Measurements from ENCODE around the gene SCUBE3. TPM values are rescaled to one million over a fixed set of nuclear protein-coding genes. Genes with fewer than 3 reads are reported as not detected.

The SCUBE3 gene
- total RNA-seq, 4 donors from 2014 or later = 0.37 to 0.68 (median 0.52) TPM

- intact Hi-C loops (cut with DNase I; ENCODE audit: low total_unique reads) = no loop called here
- Histone ChIP-seq H3K4me1 (peaks cover 5 to 23% (median 13%) of the 10 kb centered on the region in 4 donors), H3K9me3 (no peaks in the 10 kb centered on the region), H3K27me3 (peaks cover 77% of the 10 kb centered on the region), H3K36me3 (no peaks in the 10 kb centered on the region), H3K27ac (no peak overlapping the region), H3K4me3 (no peak overlapping the region)
- no peak for DNase-seq
- in situ Hi-C loops (cut with MboI; ENCODE audit: low pct_ligation_motif_present in 1 of 4, low pct_unique_long_range_greater_than_20kb in 1 of 4, low sequenced_read_pairs in 3 of 4) = loop anchor here in 1 of 4 donors (25.0 kb wide), 1 partner anchor 229 kb away; no protein-coding TSS in a partner anchor
- no peak for TF ChIP-seq CTCF (IDR thresholded peaks at IDR 0.05)
- TF ChIP-seq EP300 (IDR thresholded peaks at IDR 0.05; ENCODE audit: low read depth) = no peak
- no peak for TF ChIP-seq POLR2A (IDR thresholded peaks at IDR 0.05)
- no peak for TF ChIP-seq POLR2AphosphoS5 (IDR thresholded peaks at IDR 0.05)
- 88 to 90% methylated on average over 3 to 6 of the region's 6 CpGs for WGBS, 2 donors (ENCODE audit: low coverage in 1 of 2)
Measured at GRCh38 chr6:35215665-35216411, 2.1 kb downstream of the SCUBE3 start.

- in situ Hi-C loops (cut with MboI; ENCODE audit: low pct_ligation_motif_present in 1 of 4, low pct_unique_long_range_greater_than_20kb in 1 of 4, low sequenced_read_pairs in 3 of 4) = loop anchor here in 1 of 4 donors (25.0 kb wide), 1 partner anchor 229 kb away; no protein-coding TSS in a partner anchor
Measured at GRCh38 chr6:35216412-35216732, 2.6 kb downstream of the SCUBE3 start.

GRCh38 chr6:35216851-35217811 lies 3.4 kb downstream of the SCUBE3 start:
- in situ Hi-C loops (cut with MboI; ENCODE audit: low pct_ligation_motif_present in 1 of 4, low pct_unique_long_range_greater_than_20kb in 1 of 4, low sequenced_read_pairs in 3 of 4) (loop anchor here in 1 of 4 donors (25.0 kb wide), 1 partner anchor 230 kb away; no protein-coding TSS in a partner anchor), intact Hi-C loops (cut with DNase I; ENCODE audit: low total_unique reads) (no loop called here)
- no peak for DNase-seq
- 53 to 62% methylated on average over 7 to 11 of the region's 17 CpGs for WGBS, 2 donors (ENCODE audit: low coverage in 1 of 2)
- Histone ChIP-seq H3K27me3 (peaks cover 64% of the 10 kb centered on the region), H3K4me3 (no peak overlapping the region), H3K27ac (no peak overlapping the region), H3K9me3 (no peaks in the 10 kb centered on the region), H3K36me3 (no peaks in the 10 kb centered on the region), H3K4me1 (peaks cover 5 to 23% (median 13%) of the 10 kb centered on the region in 4 donors)
- no peak for TF ChIP-seq EP300 (IDR thresholded peaks at IDR 0.05; ENCODE audit: low read depth)
- no peak for TF ChIP-seq POLR2A (IDR thresholded peaks at IDR 0.05)

More at GRCh38 chr6:35216412-35216732, 2.6 kb downstream of the SCUBE3 start:
- 80 to 88% methylated on average over 1 of the region's 1 CpG for WGBS, 2 donors (ENCODE audit: low coverage in 1 of 2)
- intact Hi-C loops (cut with DNase I; ENCODE audit: low total_unique reads) = no loop called here
- no peaks in the 10 kb centered on the region for H3K9me3 ChIP-seq
- no peak for DNase-seq
- H3K27me3 ChIP-seq = peaks cover 72% of the 10 kb centered on the region
- no peak overlapping the region for H3K27ac ChIP-seq
- no peaks in the 10 kb centered on the region for H3K36me3 ChIP-seq
- H3K4me3 ChIP-seq = no peak overlapping the region
- H3K4me1 ChIP-seq = peaks cover 5 to 23% (median 13%) of the 10 kb centered on the region in 4 donors
- TF ChIP-seq POLR2AphosphoS5 (IDR thresholded peaks at IDR 0.05) (no peak), EP300 (IDR thresholded peaks at IDR 0.05; ENCODE audit: low read depth) (no peak), CTCF (IDR thresholded peaks at IDR 0.05) (no peak), POLR2A (IDR thresholded peaks at IDR 0.05) (no peak)

GRCh38 chr6:35218021-35218420 lies 4.3 kb downstream of the SCUBE3 start:
- H3K27ac ChIP-seq = no peak overlapping the region
- no peaks in the 10 kb centered on the region for H3K36me3 ChIP-seq
- peaks cover 55% of the 10 kb centered on the region for H3K27me3 ChIP-seq
- no peaks in the 10 kb centered on the region for H3K9me3 ChIP-seq
- H3K4me3 ChIP-seq = no peak overlapping the region
- 64 to 66% methylated on average over 4 of the region's 4 CpGs for WGBS, 2 donors (ENCODE audit: low coverage in 1 of 2)
- in situ Hi-C loops (cut with MboI; ENCODE audit: low pct_ligation_motif_present in 1 of 4, low pct_unique_long_range_greater_than_20kb in 1 of 4, low sequenced_read_pairs in 3 of 4) (loop anchor here in 1 of 4 donors (25.0 kb wide), 1 partner anchor 231 kb away; no protein-coding TSS in a partner anchor), intact Hi-C loops (cut with DNase I; ENCODE audit: low total_unique reads) (no loop called here)
- DNase-seq = no peak
- TF ChIP-seq POLR2A (IDR thresholded peaks at IDR 0.05) (no peak), CTCF (IDR thresholded peaks at IDR 0.05) (no peak), POLR2AphosphoS5 (IDR thresholded peaks at IDR 0.05) (no peak), EP300 (IDR thresholded peaks at IDR 0.05; ENCODE audit: low read depth) (no peak)
- H3K4me1 ChIP-seq = peaks cover 5 to 22% (median 13%) of the 10 kb centered on the region in 4 donors
